Measurements from ENCODE around the gene MYO6. TPM values are rescaled to one million over a fixed set of nuclear protein-coding genes. Genes with fewer than 3 reads are reported as not detected.

The MYO6 gene
- total RNA-seq, 2 experiments from 2014 or later = not detected

DNA sequence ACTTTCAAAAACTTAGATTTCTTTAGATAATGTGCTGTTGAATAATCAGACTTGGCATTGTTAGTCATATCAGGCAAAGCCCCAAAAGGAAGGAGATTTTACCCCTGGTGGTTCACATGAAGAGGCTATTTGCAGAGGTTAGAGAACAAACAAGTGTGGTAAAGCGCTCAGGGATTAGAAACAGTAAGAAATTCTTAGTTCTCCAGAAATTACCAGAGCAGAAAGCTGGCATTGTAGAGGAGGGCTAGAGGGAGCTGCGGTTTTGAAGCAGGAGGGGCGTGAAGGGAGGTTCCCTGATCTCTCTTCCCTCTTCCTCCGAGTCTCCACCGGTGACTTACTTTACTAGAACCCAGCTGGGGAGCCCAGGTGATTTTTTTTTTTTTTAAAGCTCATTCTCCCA, 10.2 kb downstream of the MYO6 start:
- Histone ChIP-seq H3K4me3 (ENCODE audit: low read depth, low read length, poor library complexity, severe bottlenecking) (no peak overlapping the region), H3K9me2 (ENCODE audit: insufficient read depth, low read length) (no peaks in the 10 kb centered on the region), H3K36me3 (ENCODE audit: insufficient read depth, low read length) (no peaks in the 10 kb centered on the region), H3K27ac (ENCODE audit: low read depth, low read length, poor library complexity, severe bottlenecking) (no peak overlapping the region), H3K79me2 (ENCODE audit: insufficient read depth, low read depth, low read length) (no peaks in the 10 kb centered on the region), H2AFZ (ENCODE audit: low read length) (no peak overlapping the region), H3K9me3 (ENCODE audit: low read length) (no peaks in the 10 kb centered on the region), H4K20me1 (ENCODE audit: insufficient read depth, low read length) (no peaks in the 10 kb centered on the region), H3K4me2 (ENCODE audit: low read length) (no peak overlapping the region), H3K4me1 (ENCODE audit: insufficient read depth, low read length, poor library complexity, severe bottlenecking) (no peaks in the 10 kb centered on the region)
- BruUV-seq (replicated peaks) = no TSS peak
- no peak for TF ChIP-seq EZH2phosphoT487 (IDR thresholded peaks at IDR 0.05; ENCODE audit: borderline replicate concordance, low read depth, low read length)
- TF ChIP-seq, protein P1, sequence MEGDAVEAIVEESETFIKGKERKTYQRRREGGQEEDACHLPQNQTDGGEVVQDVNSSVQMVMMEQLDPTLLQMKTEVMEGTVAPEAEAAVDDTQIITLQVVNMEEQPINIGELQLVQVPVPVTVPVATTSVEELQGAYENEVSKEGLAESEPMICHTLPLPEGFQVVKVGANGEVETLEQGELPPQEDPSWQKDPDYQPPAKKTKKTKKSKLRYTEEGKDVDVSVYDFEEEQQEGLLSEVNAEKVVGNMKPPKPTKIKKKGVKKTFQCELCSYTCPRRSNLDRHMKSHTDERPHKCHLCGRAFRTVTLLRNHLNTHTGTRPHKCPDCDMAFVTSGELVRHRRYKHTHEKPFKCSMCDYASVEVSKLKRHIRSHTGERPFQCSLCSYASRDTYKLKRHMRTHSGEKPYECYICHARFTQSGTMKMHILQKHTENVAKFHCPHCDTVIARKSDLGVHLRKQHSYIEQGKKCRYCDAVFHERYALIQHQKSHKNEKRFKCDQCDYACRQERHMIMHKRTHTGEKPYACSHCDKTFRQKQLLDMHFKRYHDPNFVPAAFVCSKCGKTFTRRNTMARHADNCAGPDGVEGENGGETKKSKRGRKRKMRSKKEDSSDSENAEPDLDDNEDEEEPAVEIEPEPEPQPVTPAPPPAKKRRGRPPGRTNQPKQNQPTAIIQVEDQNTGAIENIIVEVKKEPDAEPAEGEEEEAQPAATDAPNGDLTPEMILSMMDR (conservative IDR thresholded peaks at IDR 0.05; ENCODE audit: low read length) = no peak
- ChIA-PET CTCF (ENCODE audit: unreplicated experiment) (no interaction called here), POLR2A (no interaction called here)
- no peak for DNase-seq (ENCODE audit: low spot score)
- intact Hi-C loops (cut with micrococcal nuclease; ENCODE audit: unreplicated experiment) = no loop called here

DNA sequence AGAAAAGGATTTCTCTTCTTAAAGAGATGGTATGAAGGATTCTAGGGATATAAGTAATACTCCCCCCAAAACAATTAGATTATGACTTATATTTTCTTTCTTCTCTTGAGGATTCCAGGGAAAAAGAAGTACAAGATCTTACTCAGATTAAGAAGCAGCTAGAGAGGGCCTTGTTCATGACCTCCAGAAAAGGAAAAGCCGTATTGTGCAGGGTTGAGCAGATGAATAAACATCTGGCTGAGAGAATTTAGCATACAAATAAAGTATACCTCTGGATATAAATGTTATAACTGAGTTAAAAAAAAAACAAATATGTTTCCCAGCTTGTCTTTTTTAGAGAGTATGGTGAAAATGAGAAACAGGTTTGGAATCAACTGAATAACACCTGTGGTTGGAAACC, 11.3 kb downstream of the MYO6 start:
- CTCF ChIA-PET (ENCODE audit: unreplicated experiment) = no interaction called here
- POLR2A ChIA-PET = interaction anchor here (1.0 kb wide), 1 partner anchor 413 kb away, joined by 4 read pairs; no protein-coding TSS in a partner anchor
- H2AFZ ChIP-seq (ENCODE audit: low read length) = no peak overlapping the region
- no peaks in the 10 kb centered on the region for H3K9me3 ChIP-seq (ENCODE audit: low read length)
- H3K4me1 ChIP-seq (ENCODE audit: insufficient read depth, low read length, poor library complexity, severe bottlenecking) = no peaks in the 10 kb centered on the region
- TF ChIP-seq, protein P1 (conservative IDR thresholded peaks at IDR 0.05; ENCODE audit: low read length) = no peak
- no peak for TF ChIP-seq EZH2phosphoT487 (IDR thresholded peaks at IDR 0.05; ENCODE audit: borderline replicate concordance, low read depth, low read length)
- no TSS peak for BruUV-seq (replicated peaks)
- intact Hi-C loops (cut with micrococcal nuclease; ENCODE audit: unreplicated experiment) = no loop called here
- no peaks in the 10 kb centered on the region for H3K36me3 ChIP-seq (ENCODE audit: insufficient read depth, low read length)
- no peaks in the 10 kb centered on the region for H3K9me2 ChIP-seq (ENCODE audit: insufficient read depth, low read length)
- H3K4me3 ChIP-seq (ENCODE audit: low read depth, low read length, poor library complexity, severe bottlenecking) = no peak overlapping the region
- no peak overlapping the region for H3K27ac ChIP-seq (ENCODE audit: low read depth, low read length, poor library complexity, severe bottlenecking)
- no peak for DNase-seq (ENCODE audit: low spot score)
- no peaks in the 10 kb centered on the region for H4K20me1 ChIP-seq (ENCODE audit: insufficient read depth, low read length)
- H3K79me2 ChIP-seq (ENCODE audit: insufficient read depth, low read depth, low read length) = no peaks in the 10 kb centered on the region
- no peak overlapping the region for H3K4me2 ChIP-seq (ENCODE audit: low read length)

DNA sequence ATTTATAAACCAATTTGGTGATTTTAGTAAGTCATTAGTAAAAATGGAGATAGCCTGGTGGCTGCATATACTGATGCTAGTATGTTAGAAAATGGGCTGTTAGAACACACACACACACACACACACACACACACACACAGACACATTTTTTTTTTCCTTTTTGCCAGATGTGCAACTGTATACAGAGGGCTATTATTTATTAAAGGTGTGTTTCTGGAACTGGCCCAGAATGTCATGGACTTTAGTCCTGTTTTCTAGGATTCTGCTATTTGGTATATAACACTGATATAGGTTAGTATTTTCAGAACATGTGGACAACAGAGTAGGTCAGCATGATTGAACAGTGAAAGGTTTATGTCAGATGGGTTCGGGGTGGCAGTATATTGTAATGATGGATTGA, 12.4 kb downstream of the MYO6 start:
- ChIA-PET POLR2A (no interaction called here), CTCF (ENCODE audit: unreplicated experiment) (no interaction called here)
- H3K36me3 ChIP-seq (ENCODE audit: insufficient read depth, low read length) = no peaks in the 10 kb centered on the region
- H3K4me3 ChIP-seq (ENCODE audit: low read depth, low read length, poor library complexity, severe bottlenecking) = no peak overlapping the region
- no peak overlapping the region for H3K4me2 ChIP-seq (ENCODE audit: low read length)
- H3K4me1 ChIP-seq (ENCODE audit: insufficient read depth, low read length, poor library complexity, severe bottlenecking) = no peaks in the 10 kb centered on the region
- no TSS peak for BruUV-seq (replicated peaks)
- no peak overlapping the region for H2AFZ ChIP-seq (ENCODE audit: low read length)
- no peak for TF ChIP-seq EZH2phosphoT487 (IDR thresholded peaks at IDR 0.05; ENCODE audit: borderline replicate concordance, low read depth, low read length)
- no peak overlapping the region for H3K27ac ChIP-seq (ENCODE audit: low read depth, low read length, poor library complexity, severe bottlenecking)
- no peaks in the 10 kb centered on the region for H3K79me2 ChIP-seq (ENCODE audit: insufficient read depth, low read depth, low read length)
- no peaks in the 10 kb centered on the region for H3K9me2 ChIP-seq (ENCODE audit: insufficient read depth, low read length)
- H4K20me1 ChIP-seq (ENCODE audit: insufficient read depth, low read length) = no peaks in the 10 kb centered on the region
- H3K9me3 ChIP-seq (ENCODE audit: low read length) = no peaks in the 10 kb centered on the region
- intact Hi-C loops (cut with micrococcal nuclease; ENCODE audit: unreplicated experiment) = no loop called here
- no peak for DNase-seq (ENCODE audit: low spot score)

All from OCI-LY7 (cell line).